GM12891 (cell line): ENCODE measurements around the gene CLDN7.

Experiments used
- PAX5 ChIP-seq: IDR thresholded peaks from 2 replicates; pipeline ENCODE4 v1.6.1; 2011; ENCODE audit warnings: low read length, moderate library complexity, mild to moderate bottlenecking; ENCODE audit not compliant: insufficient read depth, severe bottlenecking
- POLR2A ChIP-seq: IDR thresholded peaks from 2 replicates; pipeline ENCODE4 v1.6.1; 2011; ENCODE audit warnings: low read depth, low read length, control low read depth
- POU2F2 ChIP-seq: IDR thresholded peaks from 2 replicates; pipeline ENCODE4 v1.6.1; 2011; ENCODE audit warnings: low read depth, mild to moderate bottlenecking, control low read depth, low read length, moderate library complexity
- TAF1 ChIP-seq: IDR thresholded peaks from 2 replicates; pipeline ENCODE4 v1.6.1; 2011; ENCODE audit warnings: low read depth, low read length, control low read depth

GRCh38 chr17:7260651-7261378, 1.5 kb downstream of the CLDN7 start:
- TF ChIP-seq POU2F2 (0 out of 2 replicates have a peak, but pooled peaks have one; percentile 1), POLR2A (no peak), PAX5 (no peak), TAF1 (no peak)
